DMS53 treated with DMSO at 0.1 percent for 48 hours (cell line): Measurements from ENCODE around the gene CYP1B1.
"Not testable (repeated sequence)": the region's sequence is repeated elsewhere in the genome, so short reads cannot be mapped to it uniquely, and the experiment has no call there.

Experiments used
- DNase-seq: peaks from one replicate; lab custom pipeline; 2025; ENCODE audit not compliant: unreplicated experiment; lab: John Stamatoyannopoulos, UW

The CYP1B1 gene

GRCh38 chr2:38075507-38076151, at the start of gene CYP1B1:
Gene CYP1B1 (minus strand): TSS chr2:38076151. CDS start chr2:38075388, 763 bp downstream.
- DNase-seq, result no peak

- DNase-seq, result no peak
These were observed 49.1 kb upstream of the CYP1B1 start for GRCh38 chr2:38125007-38125406.

- no peak for DNase-seq
These were observed 48.0 kb upstream of the CYP1B1 start for GRCh38 chr2:38123911-38124310.

- no peak for DNase-seq
These were observed 46.4 kb upstream of the CYP1B1 start for GRCh38 chr2:38122344-38122743.

DNA sequence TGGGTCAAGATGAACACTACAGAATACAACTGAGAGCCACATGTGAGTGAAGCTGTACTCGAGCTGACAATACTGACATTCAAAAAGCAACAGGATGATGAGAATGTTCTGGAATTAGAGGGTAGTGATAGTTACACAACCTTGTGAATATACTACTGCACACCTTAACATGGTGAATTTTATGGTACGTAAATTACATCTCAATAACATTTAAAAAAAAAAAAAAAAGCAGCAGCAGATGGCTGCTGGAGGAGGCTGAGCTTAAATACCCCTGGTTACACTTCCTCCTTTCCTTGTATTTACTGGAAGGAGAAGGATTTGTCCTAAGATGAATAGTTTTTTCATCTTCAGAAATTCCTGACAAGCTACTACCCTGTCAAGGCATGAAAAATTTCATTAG, 45.5 kb upstream of the CYP1B1 start:
- no peak for DNase-seq

GRCh38 chr2:38120829-38121228, 44.9 kb upstream of the CYP1B1 start:
- no peak for DNase-seq

- DNase-seq, result no peak
These were observed 44.3 kb upstream of the CYP1B1 start for GRCh38 chr2:38120264-38120592.

GRCh38 chr2:38116762-38117161, 40.8 kb upstream of the CYP1B1 start:
- no peak for DNase-seq

DNA sequence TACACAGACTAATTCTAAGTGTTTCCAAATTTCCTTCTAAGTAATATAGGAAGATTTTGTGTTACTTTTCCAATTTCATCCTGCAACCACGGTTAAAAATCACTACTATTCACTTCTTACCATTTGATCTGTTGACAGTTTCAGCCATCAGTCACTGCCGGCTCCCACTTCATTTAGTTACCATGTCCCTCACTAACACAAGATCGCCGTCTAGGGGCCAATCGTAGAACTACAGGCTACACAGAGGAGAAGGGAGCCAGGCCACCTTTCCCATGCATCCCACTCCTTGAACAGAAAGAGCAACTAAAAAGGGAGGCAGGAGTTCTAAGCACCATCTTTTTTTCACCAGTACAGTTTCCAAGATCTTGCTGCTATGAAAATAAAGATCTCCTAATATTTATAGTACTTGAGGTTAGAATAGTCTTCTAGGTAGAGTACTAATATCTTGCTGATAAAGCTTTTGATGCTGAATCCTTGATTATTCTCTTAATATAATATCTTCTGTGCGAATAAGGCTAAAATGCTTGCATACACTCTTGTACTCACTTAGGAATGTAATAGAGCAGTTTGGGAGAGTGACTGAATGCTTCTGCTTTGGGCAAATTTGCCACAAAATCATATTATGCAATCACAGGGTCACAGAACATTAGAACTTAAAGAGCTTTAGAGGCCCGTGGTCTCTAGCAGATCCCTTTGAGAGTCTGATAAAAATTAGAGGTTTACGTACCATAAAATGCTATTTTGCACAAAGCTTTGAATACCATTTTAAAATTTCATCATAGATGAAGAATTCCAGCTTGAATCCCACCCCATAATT, 39.5 kb upstream of the CYP1B1 start:
- peak; percentile 48 for DNase-seq

DNA sequence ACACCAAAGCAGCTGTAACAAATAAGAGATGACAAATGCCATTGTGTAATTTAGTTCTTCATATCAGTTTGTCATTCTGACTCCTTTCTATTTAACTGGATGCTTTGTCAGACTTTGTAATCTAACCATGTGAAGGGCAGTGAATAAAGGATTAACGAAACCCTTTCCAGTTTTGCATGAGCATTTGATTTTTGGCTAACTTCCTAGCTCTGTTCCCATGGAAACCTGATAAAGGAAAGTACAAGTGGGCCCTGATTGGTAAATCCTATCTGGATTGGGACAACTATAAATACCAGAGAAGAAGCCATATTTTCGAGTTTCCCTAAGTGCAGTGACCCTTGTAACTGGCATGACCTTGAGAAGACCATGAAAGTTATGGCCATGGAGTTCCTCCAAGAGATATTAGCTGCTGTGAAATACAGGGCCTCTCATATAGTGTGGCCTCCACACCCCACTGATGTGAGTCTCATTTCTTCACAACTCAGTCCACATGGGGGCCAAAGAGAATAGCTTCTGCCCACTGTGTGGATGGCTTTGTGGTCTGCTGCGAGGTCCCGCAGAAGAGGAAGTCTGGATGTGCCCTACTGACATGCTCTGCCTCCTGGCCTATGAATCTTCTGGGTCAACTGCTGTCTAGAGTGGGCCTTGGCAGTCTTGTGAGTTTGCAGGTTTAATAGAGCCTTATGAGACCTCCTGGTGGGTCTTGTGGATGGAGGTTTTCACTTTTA, 38.2 kb upstream of the CYP1B1 start:
- DNase-seq, result no peak

DNA sequence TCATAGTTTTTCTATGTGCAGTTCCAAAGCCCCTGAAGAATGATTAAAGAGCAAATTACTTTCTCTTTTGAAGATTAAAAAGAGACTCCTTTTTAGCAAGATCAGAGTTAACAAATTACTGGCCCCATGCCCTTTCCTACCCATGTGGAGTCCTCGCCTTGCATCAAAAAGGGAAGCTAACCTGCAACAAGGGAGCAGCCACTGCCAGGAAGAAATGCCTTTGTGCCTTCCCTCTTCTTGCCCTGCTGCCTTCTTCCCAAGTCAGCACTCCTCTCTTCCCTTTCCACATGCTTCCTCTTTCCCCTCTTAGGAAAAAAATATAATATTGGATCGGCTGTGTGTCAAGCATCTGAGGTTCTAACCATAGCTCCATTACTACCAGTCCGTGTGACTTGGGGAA, 37.1 kb upstream of the CYP1B1 start:
- no peak for DNase-seq

DNA sequence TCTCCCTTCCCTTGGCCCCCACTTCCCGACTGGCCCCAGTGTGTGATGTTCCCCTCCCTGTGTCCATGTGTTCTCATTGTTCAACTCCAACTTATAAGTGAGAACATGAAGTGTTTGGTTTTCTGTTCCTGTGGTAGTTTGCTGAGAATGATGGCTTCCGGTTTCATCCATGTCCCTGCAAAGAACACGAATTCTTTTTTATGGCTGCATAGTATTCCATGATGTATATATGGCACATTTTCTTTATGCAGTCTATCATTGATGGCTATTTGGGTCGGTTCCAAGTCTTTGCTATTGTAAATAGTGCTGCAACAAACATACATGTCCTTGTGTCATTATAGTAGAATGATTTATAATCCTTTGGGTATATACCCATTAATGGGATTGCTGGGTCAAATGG, 35.4 kb upstream of the CYP1B1 start:
- not testable (repeated sequence) for DNase-seq

DNA sequence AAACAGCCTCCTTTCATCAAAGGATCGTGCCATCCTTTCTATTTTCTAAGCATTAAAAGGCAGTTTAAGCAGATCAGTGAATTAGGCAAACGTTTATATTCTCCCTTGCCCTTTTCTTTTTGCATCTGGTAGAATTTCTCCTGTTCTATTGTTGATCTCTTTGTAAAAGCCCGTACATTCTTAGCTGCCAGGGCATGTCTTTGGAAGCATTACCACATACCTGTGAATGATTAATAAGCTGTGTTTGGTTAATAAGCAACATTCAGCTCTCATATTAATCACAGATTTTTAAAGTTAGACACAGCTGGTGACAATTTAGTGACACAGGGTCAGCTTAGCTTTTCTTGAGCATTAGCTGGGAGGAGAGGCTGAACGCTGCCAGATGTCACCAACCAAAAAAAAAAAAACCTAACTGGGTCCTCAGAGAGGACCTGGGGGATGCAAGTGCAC, 33.8 kb upstream of the CYP1B1 start:
- DNase-seq, result no peak

DNA sequence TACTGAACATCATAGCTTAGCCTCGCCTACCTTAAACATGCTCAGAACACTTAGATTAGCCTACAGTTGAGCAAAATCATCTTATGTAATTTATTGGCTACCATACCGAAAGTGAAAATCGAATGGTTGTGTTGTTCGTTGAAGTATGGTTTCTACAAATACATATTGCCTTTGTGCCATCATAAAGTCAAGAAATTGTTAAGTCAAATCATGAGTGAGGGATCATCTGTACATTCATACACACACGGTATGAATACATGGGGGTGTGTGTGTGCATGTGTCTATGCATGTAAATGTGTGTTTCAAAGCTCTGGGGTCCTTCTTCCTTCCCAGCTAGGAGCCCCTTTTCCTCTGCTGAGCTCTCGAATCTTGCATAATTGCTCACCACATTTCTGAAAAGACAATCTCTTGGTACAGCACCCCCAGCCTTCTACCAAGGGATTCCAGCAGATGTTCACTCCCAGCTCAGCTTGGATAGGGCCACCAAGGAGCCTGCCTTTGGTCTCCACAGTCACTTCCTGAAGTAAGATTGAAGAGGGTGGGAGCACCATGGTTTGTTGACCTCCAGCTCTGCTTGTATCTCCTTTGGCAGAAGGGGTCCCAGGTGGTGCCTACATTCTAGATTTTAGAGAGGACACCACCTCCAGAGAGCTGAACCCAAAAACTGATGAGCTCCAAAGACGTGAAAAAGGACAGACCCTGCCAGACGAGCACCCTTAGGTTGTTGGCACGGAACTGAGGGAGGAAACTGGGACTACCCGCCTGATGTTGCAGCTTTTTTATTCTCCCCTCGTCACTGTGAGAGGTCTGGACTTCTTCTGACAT, 33.2 kb upstream of the CYP1B1 start:
- DNase-seq, result no peak

DNA sequence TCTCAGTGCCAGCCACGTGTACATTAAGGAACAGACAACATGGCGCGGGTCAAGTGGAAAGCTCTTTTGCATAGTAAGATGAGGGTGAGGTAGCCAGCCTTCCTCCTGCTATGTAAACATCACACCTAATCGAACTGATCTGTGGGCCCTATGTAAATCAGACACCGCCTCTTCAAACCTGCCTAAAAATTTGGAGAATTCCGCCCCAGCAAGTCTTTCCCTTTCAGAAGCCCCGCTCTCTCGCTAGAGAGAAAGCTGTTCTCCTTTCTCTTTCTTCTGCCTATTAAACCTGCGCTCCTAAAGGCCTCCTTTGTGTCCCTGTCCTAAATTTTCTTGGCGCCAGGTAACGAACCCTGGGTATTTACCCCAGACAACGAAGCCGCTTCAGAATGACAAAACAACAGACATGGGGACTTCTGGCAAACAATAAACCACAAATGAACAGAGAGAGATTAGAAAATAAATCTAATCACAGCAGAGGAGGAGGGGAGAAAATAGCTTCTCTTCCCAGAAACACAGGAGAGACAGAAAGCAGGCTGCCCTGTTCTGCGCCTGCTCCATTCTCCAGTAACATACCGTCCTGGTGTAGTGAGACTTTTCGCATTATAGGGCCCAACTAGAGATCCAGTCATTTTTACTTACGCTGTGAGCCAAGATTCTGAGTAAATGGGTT, 31.9 kb upstream of the CYP1B1 start:
- DNase-seq, result no peak

DNA sequence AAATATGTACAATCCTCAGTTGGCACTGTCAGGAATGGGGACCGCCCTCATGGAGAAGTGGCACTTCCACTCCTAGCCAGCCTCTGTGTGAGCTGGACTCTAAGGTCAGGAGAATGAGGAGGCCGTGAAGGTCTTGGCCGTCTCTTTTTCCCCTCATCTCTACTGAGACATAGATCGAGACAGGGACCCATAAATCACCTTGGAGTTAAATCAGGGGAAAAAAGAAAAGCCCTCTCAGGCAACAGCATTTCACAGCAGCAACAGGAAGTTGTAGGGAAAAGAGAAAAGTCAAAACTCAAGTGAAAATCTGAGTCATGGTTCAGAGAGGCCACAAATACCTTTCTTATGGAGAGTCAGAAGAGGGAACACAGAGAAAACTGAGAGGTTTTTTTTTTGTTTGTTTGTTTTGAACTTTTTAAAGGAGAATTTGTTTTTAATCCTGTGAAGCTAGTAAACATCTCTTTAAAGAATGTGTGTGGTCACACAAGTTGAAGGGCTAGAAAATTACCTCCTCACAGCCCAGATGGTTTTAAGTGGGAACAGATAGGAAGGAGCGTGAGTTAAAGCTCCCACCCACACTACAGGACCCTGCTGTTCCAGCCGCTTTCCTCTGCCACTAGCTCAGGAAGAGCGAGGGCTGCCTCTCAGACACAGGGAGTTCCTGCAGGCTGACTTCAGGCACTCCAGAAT, 30.6 kb upstream of the CYP1B1 start:
- DNase-seq, result no peak

- no peak for DNase-seq
These were observed 30.0 kb upstream of the CYP1B1 start for GRCh38 chr2:38105922-38106321.

DNA sequence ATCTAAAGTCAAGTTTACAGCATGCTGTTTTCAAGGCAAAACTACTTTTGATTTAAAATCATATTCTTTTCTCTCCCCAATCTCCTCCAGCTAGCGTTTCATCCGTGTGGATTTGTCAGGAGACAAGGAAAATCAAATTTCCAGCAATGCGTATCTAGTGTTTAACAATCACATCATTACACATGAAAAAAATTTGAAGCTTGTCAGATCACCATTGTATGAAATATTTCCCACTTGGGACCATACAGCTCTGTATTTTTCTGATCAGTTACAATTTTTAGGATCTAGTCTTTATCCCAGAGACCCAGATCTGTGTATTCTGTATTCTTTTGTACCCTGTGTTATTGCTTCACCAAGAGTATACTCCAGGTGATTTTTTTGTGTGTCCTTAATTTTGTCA, 28.6 kb upstream of the CYP1B1 start:
- no peak for DNase-seq

- no peak for DNase-seq
These were observed 24.4 kb upstream of the CYP1B1 start for GRCh38 chr2:38100328-38100727.
